CD4-positive, alpha-beta T cell treated with Interleukin-17A for 4 hours (primary cell): ENCODE data around the gene RAD52.

Experiments used
- DNase-seq: peaks from one replicate; pipeline ENCODE4 v3.0.0-alpha.2; 2020; ENCODE audit warnings: mixed read lengths

The RAD52 gene

DNA sequence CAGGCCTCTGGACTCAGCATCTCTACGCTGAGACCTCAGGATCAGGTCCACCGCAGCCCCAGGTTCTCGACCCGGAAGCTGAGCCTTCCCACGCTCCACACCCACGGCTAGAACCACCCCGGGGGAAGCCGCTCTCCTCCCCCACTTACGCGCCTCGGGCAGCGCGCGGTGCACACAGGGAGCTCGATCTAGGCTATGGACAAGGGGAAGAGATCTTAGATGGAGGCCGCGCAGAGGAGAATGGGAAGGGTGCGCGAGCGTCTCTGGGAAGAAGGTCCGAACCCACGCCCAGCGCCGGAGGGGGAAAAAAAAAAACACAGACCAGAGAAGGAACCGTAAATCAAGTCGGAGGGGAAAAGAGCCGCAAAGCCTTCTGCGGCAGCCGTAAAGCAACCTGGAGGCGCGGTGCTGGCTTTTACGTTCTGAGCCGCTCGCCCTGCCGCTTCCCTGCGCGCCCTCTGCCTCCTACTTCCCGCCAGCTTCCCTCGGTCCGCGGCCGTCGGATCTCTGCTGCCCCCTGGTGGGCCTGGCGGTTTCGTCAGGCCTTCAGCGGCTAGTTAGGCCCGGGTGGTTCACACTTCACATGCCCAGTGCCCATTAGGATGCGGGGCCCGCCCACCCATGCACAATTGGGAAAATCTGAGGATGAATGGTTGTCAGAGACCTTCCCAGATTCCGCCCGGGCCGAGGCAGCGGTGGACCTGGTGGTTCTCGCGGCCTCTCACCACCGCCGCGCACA lies at the start of gene RAD52:
Gene RAD52 (minus strand): TSS at position 242 of the 739 bp plus-strand sequence. CDS start 16,636 bp downstream, outside the sequence.
- DNase-seq, result peak; percentile 98

DNA sequence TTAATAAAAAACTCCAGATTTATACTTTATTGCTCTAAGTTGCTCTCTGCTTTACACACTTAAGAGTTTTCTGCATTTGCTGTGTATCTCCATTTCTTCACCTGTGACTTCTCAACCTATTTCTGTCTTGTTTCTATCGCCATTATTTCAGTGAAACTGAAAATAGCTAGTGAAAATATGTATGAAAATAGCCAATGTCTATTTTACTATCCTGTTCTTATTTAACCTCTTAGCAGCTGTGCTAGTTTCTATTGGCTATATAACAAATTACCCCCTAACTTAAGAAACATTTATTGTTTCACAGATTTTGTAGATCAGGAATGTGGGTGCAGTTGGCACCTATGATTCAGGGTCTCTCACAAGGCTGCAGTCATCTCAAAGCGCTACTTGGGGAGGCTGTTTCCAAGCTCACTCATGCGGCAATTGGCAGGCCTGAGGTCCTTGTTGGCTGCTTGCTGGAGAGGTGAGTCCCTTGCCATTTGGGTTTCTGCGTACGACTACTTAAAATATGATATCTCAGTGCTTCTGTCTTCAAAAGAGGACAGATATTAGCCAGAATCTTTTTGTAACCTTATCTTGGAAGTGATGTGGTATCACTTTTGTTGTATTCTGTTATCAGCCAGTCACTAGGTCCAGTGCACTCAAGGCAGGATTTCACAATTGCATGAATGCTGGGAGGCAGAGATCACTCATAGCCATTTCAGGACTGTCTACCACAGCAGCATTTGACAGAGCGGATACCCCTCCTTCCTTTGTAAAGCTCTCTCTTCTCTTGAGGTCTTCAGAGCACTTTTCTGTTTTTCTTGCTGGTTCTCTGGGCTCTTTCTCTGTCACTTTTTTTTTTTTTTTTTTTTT lies 48.8 kb upstream of the RAD52 start:
- no peak for DNase-seq

DNA sequence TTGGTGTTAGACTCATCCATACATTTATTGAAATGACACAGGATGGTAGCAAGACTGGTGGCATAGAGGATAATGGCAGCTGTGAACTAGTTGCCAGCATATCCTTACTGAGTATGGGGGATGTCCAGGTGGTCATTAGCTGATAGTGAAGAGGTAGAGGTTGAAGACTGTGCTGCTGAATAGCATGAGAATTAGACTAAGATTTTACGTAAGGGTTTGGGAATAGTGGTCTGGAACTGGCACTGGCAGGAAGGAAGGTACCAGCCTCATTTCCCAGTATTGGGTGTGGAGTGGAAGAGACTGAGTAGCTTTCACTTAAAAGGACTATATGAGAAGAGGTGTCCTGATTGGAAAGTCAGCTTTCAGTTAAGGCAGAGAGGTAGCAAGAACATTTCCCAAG lies 48.0 kb upstream of the RAD52 start:
- no peak for DNase-seq

DNA sequence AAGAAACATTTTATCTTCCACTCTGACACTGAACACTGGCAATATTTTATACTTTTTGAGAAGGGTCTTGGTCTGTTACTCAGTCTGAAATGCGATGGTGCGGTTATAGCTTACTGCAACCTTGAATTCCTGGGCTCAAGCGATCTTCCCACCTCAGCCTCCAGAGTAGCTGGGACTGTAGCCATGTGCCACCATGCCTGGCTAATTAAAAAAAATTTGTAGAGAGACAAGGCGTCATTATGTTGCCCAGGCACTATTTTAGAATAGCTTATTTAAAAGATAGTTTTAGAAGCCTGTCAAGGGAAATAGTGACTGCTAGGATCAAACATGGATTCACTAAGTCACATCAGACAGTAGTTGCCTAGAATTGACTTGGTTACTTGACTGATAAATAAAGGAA lies 47.4 kb upstream of the RAD52 start:
- no peak for DNase-seq

DNA sequence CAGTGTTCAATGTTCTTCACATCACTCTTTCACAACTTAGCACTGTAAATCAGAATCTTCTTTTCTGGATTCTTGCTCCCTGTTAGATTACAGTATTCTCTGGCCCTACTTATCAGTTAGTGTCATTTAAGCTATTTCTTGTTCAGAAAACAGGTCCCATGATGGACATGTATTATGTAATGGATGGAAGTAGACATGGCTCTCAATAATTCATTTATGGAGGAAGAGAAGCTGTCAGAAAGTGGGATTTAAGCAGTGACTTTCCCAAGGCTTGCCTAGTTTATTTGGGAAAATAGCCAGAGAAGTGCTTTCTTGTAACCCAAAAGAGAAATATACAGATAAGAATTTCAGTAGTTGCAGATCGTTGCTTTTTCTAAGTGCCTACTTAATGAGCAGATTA lies 43.2 kb upstream of the RAD52 start:
- no peak for DNase-seq

DNA sequence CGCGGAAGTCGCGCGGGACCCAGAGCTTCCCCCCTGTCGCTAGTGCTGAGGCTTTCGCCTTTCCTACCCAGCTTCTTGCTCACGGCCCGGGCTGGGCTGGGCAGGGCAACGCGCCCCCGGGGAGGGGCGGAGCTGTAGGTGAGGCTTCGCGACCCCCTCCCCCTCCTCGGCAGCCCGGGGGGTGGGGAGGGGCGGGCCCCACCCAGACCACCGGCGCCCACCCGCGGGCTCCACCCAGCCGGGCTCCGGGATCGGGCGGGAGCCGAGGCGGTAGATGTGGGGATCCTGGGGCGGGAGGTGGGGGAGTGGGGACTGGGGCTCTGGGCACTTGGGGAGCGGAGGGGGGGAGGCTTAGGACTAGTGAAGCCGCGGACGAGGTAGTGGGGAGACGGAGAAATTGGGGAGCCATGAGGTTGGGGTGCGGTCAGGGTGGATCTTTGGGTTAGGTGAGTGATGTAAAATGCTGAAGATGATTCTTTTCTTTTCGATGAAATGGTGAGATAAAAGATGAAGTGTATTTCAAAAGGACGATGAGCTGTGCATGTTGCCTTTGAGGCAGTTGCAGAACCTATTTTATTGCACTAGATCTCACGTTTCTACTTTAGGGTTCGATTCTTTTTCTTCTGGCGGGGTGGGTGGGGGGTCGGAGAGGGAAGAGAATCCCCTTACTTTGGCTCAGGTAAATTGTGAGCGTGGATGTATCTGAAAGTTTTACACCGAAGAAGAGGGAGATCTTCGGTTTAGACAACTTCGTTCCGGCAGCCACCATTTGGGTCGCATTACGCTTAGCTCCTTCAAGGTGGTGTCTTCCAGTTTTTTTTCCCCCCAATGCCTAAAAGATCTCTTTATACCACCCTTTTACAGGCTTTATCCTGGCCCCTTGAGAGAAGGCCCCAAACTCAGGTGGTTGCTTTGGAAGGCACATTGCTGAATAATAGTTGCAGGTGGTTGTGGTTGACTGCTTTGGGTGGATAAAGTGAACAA lies 42.1 kb upstream of the RAD52 start:
- DNase-seq, result peak; percentile 14

DNA sequence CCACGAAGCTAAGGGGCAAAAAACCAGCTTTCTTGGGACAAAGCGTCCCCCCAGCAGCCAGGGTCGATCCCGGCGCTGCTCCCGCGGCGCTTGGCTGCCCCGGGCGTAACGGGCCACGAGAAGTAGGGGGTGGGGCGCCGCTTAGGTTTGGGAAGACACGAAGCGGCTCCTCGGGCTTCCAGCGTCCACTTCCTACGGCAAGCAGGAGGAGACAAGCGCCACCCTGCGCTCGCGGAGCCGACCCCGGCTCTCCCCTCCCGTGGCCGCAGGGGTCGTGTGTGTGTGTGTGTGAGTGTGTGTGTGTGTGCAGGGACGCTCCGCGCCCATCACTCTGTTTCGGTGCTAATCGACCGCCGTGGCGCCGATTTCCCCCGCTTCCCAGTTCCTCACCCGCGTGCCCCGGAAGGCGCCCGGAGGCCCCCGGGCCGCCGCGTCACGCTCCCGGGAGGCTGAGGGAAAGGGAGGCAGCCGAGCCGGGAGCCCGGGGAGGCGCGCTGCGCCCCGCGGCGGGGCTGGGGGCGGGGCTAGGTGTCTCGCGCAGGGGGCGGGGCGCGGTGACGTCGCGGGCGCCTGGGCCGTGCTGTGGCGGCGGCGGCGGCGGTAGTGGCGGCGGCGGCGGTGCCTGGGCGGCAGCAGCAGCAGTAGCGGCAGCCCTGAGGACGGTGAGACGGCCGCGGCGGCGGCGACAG lies 41.3 kb upstream of the RAD52 start, which contains the start of gene ERC1:
Gene ERC1 (plus strand): TSS at position 563 of the 689 bp plus-strand sequence. CDS start 36,681 bp downstream, outside the sequence.
- peak; percentile 91 for DNase-seq

DNA sequence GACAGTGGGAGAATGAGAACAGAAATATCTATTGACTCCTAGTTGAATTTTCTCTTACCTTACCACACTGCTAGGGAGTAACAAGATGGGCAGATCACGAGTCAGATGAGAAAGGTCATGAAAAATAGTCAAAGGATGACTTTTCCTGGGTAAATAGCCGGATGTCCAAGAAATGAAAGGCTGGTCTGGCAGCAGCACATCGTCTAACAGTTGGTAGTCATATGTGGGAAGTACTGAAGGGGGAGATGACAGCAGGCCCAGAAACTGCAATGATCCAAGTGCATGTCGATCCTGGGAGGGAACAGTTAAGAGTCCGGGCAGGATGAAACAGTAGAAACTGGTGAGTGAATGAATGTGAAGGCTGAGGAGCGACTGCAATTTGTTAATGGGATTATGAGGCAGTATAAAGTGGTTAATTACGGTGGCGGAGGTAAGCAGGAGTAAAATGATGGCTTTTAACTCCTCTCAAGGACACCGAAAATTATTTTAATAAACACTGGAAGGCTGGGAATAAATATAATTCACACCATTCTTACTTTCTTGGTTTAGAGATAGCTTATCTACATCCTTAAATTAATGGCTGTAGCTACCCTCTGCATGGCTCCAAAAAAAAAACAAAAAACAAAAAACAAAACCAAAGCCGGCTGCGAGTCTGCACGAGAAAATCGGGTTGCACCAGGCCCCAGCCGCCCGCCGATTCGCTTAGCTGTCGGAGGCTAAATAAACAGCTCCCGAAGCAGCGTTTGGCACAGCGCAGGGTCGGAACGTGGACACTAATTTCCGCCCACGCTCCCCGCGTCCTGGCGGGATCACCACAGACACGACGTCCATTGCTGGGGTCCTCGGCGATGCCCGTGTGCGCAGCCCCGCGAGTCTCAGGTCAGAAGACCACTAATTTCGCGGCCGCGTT lies 40.5 kb upstream of the RAD52 start:
- peak; percentile 64 for DNase-seq

DNA sequence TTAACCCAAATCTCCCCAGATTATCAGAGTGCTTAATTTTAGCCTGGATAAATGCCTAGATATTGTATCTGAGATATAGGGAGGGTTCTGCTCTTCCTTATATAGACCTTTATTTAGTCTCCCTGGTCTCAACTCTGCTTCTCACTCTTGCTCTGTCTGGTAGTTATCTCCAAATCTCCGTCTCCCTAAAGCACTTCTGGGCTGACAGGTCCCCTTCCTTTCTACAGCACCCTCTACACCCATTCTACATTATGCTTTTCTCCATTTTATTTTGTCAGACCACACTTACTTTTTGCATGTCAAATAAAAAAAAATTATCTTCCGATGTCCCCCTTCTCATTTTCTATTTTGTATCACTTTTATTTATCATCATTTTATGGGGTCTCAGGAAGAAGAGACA lies 39.6 kb upstream of the RAD52 start:
- DNase-seq, result no peak

DNA sequence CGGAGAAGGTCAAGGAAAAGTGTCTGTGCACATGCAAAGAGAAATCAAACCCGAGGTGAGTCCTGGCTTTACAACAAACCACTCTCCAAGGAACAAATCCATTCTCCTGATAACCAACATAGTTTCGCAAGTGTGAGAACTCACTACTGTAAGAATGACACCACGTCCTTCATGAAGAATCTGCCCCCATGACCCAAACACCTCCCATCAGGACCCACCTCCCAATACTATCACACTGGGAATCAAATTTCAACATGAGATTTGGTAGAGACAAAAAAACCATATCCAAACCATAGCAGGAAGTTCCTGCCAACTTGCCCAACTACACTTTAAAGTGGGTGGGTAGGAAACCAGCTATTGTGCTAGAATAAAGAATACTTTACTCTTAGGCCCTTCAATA lies 39.2 kb upstream of the RAD52 start:
- DNase-seq, result no peak

DNA sequence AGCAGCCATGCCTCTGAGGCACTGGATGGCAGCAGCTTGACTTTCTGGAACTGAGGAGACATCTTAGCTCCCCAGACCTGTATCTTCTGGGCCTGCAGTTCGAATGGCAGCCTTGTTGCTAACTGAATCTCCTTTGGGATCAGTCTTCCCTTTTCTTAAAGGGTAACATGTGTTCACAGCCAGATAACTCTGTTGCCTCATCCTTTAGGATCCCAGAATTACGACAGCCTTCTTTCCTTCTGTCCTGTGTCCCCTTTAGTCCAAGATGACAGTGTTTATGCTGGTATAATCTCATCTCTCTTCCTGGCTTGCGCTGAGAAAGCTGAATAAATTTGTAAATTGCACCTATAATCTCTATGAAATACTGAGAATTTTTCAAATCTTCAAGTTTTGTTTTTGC lies 32.5 kb upstream of the RAD52 start:
- no peak for DNase-seq

DNA sequence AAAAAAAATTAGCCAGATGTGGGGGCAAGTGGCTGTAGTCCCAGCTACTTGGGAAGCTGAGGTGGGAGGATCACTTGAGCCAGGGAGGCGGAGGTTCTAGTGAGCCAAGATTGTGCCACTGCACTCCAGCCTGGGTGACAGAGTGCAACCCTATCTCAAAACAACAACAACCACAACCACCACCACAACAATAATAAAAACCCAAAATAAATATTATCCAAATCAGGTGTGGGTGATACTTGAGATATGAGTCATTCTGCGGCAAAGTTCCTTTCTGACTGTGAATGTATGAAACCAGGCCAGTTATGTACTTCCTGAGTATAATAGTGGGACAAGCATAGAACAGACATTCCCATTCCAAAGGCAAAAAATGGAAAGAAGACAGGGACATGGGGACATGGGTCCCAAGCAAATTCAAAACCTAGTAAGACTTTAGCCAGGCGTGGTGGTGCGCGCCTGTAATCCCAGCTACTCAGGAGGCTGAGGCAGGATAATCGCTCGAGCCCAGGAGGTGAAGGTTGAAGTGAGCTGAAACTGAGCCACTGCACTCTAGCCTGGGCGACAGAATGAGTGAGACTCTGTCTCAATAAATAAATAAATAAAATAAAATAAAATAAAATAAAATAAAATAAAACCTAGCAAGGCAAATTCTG lies 31.8 kb upstream of the RAD52 start:
- no peak for DNase-seq

DNA sequence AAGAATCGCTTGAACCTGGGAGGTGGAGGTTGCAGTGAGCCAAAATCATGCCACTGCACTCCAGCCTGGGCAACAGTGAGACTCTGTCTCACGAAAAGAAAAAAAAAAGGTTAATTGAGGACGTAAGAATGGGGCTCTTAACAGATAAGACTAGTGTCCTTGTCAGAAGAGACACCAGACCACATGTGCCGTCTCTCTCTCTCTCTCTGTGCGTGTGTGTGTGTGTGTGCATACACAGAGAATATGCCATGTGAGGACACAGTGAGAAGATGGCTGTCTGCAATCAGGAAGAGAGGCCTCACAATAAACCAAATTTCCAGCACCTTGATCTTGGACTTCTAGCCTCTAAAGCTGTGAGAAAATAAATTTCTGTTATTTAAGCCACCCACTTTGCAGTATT lies 29.9 kb upstream of the RAD52 start:
- no peak for DNase-seq

DNA sequence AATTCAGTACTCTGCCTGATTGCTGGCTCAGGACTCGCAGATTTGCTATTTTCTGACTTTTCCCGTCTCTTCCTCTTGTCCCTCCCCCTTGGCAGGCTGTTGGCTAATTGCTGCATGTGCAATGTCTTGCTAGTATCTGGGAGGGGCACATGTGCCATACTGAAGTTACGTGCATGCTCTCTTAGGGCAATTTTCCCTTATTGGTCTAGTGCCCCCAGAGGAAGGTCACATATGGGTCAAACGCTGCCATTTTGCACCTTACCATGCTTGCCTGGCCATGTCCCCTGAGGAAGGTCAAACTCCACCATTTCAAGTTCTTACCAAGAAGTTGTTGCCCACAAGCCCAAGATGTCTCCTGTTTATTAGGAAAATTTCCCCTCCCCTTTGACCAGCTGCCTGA lies 27.7 kb upstream of the RAD52 start:
- no peak for DNase-seq

DNA sequence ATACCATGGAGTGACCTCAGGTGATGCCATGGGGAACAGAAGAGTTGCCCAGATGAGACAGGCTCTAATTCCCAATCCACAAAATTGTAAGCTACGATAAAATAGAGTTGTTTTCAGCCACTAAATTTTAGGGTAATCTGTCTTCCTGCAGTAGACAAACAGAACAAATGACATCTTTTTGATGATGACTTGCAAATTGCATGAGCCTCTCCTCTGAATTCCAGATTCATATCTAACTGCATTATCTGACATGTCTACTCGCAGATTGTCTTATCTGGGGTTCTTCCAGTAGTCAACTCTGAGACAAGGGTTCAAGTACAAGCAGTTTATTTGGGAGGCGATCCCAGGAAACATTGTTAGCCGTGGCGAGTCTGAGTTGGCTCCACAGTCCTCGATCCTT lies 27.1 kb upstream of the RAD52 start:
- DNase-seq, result no peak

DNA sequence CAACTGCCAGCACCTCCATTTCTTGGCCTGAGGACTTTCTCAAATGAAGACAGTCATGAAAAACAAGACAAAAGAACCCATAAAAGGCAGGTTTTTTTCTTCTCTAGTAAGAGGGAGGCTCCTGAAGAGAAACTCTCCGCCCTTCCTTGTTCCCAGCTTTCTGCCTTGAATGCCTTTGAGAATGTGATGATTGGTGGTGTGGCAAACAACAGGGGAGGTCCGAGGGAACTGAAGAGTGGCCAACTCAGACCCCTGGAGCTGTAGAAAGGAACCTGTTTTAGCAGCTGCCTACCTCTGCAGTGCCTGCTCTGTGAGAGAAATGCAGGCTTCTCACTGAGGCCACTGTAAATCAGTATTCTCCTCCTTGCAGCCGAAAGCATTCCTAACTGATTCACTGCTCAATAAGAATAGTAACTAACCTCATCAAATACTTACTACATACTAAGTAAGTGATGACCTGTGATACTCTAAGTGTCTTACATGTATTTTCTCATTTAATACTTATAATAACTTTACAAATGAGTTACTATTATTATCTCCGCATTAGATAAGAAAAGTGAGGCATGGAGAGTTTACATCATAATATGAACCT lies 24.9 kb upstream of the RAD52 start:
- no peak for DNase-seq

DNA sequence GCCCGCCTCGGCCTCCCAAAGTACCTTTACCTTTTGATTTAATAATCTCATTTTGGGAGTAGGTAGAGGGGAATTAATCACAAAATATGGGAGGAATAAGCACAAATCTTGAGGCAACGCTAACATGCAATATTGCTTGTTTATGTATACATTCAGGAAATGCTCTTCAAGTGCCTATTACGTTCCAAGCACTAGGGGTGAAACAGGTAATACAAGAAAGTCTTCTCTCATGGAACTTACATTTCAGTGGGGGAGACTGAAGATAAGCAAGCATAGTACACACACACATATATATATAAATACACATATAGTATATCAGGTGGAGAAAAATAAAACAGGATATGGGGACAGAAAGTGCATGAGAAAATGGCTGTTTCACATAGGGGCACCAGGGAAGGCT lies 22.5 kb upstream of the RAD52 start:
- no peak for DNase-seq

DNA sequence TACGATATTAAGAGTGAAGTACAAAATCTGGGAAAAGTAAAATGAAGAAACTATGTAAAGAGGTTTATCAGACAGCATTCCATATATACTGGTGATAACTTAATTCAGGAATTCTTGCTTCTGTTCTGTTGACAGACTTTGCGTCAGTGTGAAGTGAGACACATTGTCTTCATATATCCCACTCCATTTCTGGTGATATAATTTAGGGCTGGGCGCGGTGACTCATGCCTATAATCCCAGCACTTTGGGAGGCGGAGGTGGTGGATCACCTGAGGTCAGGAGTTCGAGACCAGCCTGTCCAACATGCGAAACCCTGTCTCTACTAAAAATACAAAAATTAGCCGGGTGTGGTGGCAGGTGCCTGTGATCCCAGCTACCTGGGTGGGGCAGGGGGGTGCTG lies 20.3 kb upstream of the RAD52 start:
- DNase-seq, result no peak

DNA sequence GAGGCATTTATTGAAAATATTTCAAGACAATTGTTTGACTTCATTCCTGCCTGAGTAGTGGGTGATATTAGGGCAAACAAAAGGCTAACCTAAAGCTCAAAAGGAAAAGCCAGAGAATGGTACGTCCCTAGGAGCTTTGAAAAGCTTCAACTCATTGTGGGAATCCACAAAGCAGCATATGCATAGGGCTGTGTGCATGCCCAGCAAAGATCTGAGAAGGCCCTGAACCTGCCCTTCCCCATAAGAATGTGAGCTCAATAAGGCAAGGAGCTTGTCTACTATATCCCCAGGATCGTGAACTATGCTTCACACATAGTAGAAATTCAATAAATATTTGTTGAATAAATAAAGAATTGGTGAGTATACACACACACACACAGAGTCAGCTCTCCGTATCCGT lies 19.1 kb upstream of the RAD52 start:
- no peak for DNase-seq

DNA sequence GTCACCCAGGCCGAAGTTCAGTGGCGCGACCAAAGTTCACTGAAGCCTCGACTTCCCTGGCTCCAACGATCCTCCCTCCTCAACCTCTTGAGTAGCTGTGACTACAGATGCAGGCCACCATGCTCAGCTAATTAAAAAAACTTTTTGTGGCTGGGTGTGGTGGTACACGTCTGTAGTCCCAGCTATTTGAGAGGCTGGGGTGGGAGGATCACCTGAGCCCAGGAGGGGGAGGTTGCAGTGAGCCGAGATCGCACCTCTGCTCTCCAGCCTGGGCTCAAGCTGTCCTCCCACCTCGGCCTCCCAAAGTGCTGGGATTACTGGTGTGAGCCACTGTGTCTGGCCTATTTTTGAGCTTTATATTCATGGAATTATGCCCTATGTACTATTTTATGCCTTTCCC lies 18.1 kb upstream of the RAD52 start:
- DNase-seq, result no peak
